ENCODE measurements around the gene MRPL24. TPM values are rescaled to one million over a fixed set of nuclear protein-coding genes. Genes with fewer than 3 reads are reported as not detected.

MRPL24 gene
- total RNA-seq, 4 donors from 2014 or later, result 45.0 to 74.4 (median 69.8) TPM

- TF ChIP-seq CTCF (IDR thresholded peaks at IDR 0.05), result no peak
- ATAC-seq (ENCODE audit: low FRiP score) (no peak), DNase-seq (ENCODE audit: low spot score) (no peak)
Observed at GRCh38 chr1:156709031-156709430, 31.9 kb downstream of the MRPL24 start.

DNA sequence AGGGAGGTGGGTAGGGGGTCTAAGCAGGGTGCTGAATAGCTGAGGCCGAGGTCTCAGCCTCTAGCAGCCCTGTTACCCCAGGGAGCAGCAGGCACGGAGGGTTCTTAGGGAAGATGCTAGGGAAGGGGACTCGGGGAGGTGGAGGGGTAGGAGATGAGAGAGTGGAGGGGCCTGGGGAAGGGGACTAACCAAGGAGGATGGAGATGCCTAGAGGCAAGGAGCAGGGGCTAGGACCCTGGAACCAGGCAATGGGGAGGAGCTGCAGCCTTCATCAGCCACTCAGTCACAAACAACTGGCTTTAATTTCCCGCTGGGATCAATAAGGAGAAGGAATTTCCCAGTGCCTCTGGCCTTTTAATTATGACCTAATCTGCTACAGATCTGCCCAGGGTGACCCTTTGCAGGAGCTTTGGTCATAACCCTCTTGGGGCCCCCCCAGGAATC lies 32.6 kb downstream of the MRPL24 start:
- DNase-seq (ENCODE audit: low spot score) (no peak), ATAC-seq (ENCODE audit: low FRiP score) (no peak)
- no peak for TF ChIP-seq CTCF (IDR thresholded peaks at IDR 0.05)

- no peak for ATAC-seq (ENCODE audit: low FRiP score)
- no peak for DNase-seq (ENCODE audit: low spot score)
- TF ChIP-seq CTCF (IDR thresholded peaks at IDR 0.05), result no peak
Observed at GRCh38 chr1:156707417-156708217, 33.3 kb downstream of the MRPL24 start.

- ATAC-seq (ENCODE audit: low FRiP score) (no peak), DNase-seq (ENCODE audit: low spot score) (no peak)
- TF ChIP-seq CTCF (IDR thresholded peaks at IDR 0.05), result no peak
Observed at GRCh38 chr1:156706657-156707416, 34.1 kb downstream of the MRPL24 start.

DNA sequence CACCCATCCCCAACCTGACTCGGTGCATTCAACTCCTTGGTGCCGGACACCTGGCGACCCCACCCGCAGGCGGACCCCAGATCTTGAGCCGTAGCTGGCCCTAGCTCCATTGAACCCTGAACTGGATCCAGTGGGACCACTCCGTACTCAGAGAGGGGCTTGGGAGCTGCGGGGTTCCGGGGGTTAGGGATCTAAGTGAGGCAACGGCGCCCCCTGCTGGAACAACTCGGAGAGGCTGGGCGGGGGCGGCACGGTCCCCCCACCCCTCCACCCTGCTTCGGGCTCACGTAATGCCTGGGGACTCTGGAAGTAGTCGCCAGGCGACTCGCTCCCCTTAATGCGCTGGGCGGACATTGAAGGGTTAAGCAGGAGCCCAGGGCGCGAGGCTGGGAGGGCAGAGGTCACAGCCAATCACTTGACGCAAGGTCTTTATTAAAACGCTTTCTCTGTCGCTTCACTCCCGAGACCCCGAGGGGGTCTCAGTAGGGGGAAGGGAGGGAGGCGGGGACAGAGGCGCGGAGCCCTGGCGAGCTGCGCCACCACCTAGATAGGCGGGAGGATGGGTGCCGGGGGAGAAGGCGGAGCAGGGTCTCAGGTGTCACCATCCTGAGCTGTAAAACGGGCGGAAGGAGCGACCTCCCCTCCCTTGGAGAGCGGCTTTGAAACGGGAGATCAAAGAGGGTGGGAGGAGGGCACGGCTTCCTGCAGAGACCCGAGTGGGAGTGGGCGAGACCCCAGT lies 34.8 kb downstream of the MRPL24 start:
- TF ChIP-seq CTCF (IDR thresholded peaks at IDR 0.05), result peak in 1 of 3 donors; percentile 70
- DNase-seq (ENCODE audit: low spot score), result peak; percentile 84
- peak; percentile 51 for ATAC-seq (ENCODE audit: low FRiP score)

GRCh38 chr1:156705321-156705917 lies 35.5 kb downstream of the MRPL24 start, which contains the start of gene CRABP2:
Gene CRABP2 (minus strand): TSS chr1:156705583. CDS start chr1:156705446, 137 bp downstream.
- no peak for DNase-seq (ENCODE audit: low spot score)
- peak; percentile 4 for ATAC-seq (ENCODE audit: low FRiP score)
- TF ChIP-seq CTCF (IDR thresholded peaks at IDR 0.05), result no peak
